Measurements from ENCODE around the gene GNAI2.
A peak's percentile ranks its signal among the peaks of the same experiment; 100 is the strongest.

Gene GNAI2

DNA sequence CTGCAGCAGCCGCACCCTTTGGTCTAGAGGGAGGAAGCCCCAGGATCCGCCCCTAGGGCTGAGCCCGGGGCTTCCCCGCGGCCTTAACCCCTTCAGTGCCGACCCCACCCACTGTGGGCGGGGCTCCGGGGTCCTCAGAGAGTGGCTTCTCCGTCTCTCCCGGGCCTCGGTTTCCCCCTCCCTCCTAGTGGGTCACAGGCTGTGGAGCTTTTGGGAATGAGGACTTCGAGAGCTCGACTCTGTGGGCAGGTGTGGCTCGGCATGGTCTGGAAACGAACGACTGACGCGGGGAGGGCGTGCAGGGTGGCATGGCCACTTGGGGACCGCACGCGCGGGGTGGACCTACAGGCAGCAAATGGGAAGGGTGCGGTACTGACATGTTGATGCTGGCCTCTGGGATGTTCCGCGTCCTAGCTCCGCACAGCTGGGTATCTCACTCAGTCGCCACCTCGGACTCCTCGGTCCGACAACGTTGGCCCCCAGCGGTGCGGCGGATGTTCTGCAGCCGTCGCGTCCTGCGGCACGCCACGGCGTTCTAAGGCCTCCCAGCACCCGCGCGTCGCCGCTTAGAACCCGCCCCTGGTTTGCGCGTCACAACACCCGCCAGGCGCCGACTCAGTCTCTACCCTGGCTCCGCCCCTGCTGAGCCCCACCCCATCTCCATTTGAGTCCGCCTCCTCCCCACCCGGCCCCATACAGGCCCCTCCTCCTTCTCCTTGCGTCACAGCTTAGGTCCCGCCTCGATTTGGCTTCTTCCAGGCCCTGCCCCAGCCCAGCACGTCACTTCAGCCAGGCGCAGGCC lies 63.0 kb downstream of the GNAI2 start, which contains the start of the genes HYAL3 and NAA80:
Gene HYAL3 (minus strand): TSS at position 570 of the 802 bp plus-strand sequence. CDS start 3,803 bp downstream, outside the sequence.
Gene NAA80 (minus strand): TSS at position 570 of the 802 bp plus-strand sequence. CDS start 1,942 bp downstream, outside the sequence.
- H3K27me3 ChIP-seq = no peaks in the 10 kb centered on the region
- H3K4me3 ChIP-seq (ENCODE audit: low read depth in 1 of 2, low read length in 1 of 2) = peak within 1 kb of the TSS; percentile 72 to 80
- H3K27ac ChIP-seq = peak within 1 kb of the TSS; percentile 97
- H3K9me3 ChIP-seq = no peaks in the 10 kb centered on the region
- H3K36me3 ChIP-seq = no peaks in the 10 kb centered on the region
- peak; percentile 92 for TF ChIP-seq CTCF (IDR thresholded peaks at IDR 0.05)
- H3K4me1 ChIP-seq (ENCODE audit: control insufficient read depth in 1 of 2, insufficient read depth in 1 of 2, low read depth in 1 of 2, low read length in 1 of 2) = peaks cover 37 to 40% of the 10 kb centered on the region in 2 experiments

DNA sequence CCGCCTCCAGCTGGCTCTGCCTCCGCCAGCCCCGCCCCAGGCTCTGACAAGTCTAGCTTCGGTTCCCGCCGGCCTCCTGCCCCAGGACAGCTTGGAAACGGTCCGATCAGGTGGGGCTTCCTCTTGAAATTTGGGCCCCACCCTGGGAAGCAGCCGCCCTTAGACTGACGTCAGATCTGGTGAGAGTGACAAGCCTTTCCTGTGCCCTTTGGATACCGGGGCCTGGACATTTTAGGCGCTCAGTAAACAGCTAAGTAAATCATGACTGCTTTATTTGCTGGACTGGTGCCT lies 63.6 kb downstream of the GNAI2 start:
- TF ChIP-seq CTCF (IDR thresholded peaks at IDR 0.05) = no peak
- Histone ChIP-seq H3K9me3 (no peaks in the 10 kb centered on the region), H3K4me3 (ENCODE audit: low read depth in 1 of 2, low read length in 1 of 2) (peak overlapping the region; percentile 72 to 80), H3K27me3 (no peaks in the 10 kb centered on the region), H3K27ac (peak overlapping the region; percentile 97), H3K4me1 (ENCODE audit: control insufficient read depth in 1 of 2, insufficient read depth in 1 of 2, low read depth in 1 of 2, low read length in 1 of 2) (peaks cover 37 to 40% of the 10 kb centered on the region in 2 experiments), H3K36me3 (no peaks in the 10 kb centered on the region)

GRCh38 chr3:50299929-50300680 lies 64.1 kb downstream of the GNAI2 start:
- TF ChIP-seq CTCF (IDR thresholded peaks at IDR 0.05) = no peak
- H3K4me1 ChIP-seq (ENCODE audit: control insufficient read depth in 1 of 2, insufficient read depth in 1 of 2, low read depth in 1 of 2, low read length in 1 of 2) = peaks cover 37 to 40% of the 10 kb centered on the region in 2 experiments
- H3K27ac ChIP-seq = peak overlapping the region; percentile 97
- peak overlapping the region; percentile 72 to 80 for H3K4me3 ChIP-seq (ENCODE audit: low read depth in 1 of 2, low read length in 1 of 2)
- H3K9me3 ChIP-seq = no peaks in the 10 kb centered on the region
- H3K27me3 ChIP-seq = no peaks in the 10 kb centered on the region
- no peaks in the 10 kb centered on the region for H3K36me3 ChIP-seq

DNA sequence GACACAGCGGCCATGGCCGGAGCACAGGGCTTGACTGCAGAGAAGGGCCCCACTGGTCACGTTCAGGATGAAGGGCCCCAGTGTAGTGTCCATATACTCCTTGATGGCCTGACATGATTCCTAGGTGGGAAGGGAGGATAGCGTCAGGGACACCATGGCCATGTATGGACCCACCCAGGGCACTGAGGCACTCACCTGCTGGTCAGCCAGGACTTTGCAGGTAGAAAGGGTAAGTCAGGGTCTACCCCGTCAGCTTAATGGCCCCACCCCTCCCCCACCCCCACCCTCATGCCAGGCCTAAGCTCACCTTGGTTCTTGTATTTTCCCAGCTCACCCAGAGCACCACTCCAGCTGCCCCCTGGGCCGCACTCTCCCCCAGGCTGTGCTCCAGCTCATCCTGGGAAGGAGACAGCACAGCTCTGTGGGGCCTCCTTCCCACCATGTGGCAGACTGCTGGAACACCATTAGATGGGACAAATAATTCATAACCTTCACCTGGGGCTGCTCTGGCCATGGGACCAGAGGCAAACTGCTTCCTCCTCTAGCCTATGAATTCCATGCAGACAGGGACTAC lies 64.8 kb downstream of the GNAI2 start:
- peak overlapping the region; percentile 97 for H3K27ac ChIP-seq
- no peaks in the 10 kb centered on the region for H3K36me3 ChIP-seq
- TF ChIP-seq CTCF (IDR thresholded peaks at IDR 0.05) = no peak
- H3K9me3 ChIP-seq = no peaks in the 10 kb centered on the region
- H3K4me3 ChIP-seq (ENCODE audit: low read depth in 1 of 2, low read length in 1 of 2) = peak overlapping the region; percentile 72 to 80
- H3K4me1 ChIP-seq (ENCODE audit: control insufficient read depth in 1 of 2, insufficient read depth in 1 of 2, low read depth in 1 of 2, low read length in 1 of 2) = peaks cover 37 to 40% of the 10 kb centered on the region in 2 experiments
- no peaks in the 10 kb centered on the region for H3K27me3 ChIP-seq

DNA sequence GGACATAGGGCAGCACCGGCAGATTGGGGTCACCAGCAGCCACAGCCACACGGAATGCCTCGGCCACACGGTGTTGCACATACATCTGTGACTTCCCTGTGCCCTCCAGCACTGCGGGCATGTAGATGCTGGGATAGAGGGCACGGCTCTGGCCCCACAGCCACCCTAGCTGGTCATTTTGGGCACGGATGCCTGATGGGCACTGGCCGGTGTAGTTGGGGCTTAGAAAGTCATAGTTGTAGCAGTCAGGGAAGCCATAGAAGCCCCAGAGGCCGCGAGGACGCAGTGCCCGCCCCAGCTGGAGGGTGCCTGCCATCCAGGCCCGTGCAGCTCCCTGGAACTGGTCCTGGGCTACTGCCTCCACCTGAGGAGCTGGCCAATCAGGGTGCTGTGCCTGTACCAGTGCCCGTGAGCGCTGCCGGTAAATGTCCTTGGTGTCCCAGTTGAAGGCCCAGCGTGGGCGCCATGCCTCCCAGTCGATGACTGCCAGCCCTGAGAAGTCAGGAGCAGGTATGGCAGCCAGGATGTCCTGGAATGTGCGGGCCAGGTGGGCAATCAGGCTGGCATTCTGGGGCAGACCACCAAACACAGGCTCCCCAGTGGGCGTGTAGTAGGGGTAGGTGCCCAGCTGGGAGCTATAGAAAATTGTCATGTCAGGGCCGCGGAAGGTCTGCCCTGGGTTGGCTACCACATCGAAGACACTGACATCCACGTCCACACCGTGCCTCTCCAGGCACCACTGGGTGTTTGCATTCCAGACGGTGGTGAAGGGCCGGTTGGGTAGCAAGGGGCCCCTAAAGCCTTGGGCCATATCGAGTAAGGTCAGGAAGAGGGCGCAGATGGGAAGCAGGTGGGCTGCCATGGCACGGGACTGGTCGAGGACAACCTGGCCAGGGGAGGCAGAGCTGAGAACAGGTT lies 66.3 kb downstream of the GNAI2 start:
- H3K4me3 ChIP-seq (ENCODE audit: low read depth in 1 of 2, low read length in 1 of 2) = no peak overlapping the region
- no peak overlapping the region for H3K27ac ChIP-seq
- no peaks in the 10 kb centered on the region for H3K27me3 ChIP-seq

More for the DNA sequence above, 66.3 kb downstream of the GNAI2 start:
- Histone ChIP-seq H3K9me3 (no peaks in the 10 kb centered on the region), H3K4me1 (ENCODE audit: control insufficient read depth in 1 of 2, insufficient read depth in 1 of 2, low read depth in 1 of 2, low read length in 1 of 2) (peaks cover 34 to 37% of the 10 kb centered on the region in 2 experiments), H3K36me3 (no peaks in the 10 kb centered on the region)
- no peak for TF ChIP-seq CTCF (IDR thresholded peaks at IDR 0.05)
